Measurements from ENCODE around the gene SS18.
A peak's percentile ranks its signal among the peaks of the same experiment; 100 is the strongest.
"Not testable (repeated sequence)": the region's sequence is repeated elsewhere in the genome, so short reads cannot be mapped to it uniquely, and the experiment has no call there.

Gene SS18

GRCh38 chr18:26090130-26091046, at the start of gene SS18:
TSS of gene SS18 (minus strand) at chr18:26090613. CDS start at chr18:26090569, 44 bp downstream.
- peak; percentile 89 for DNase-seq

- no peak for DNase-seq
Observed at GRCh38 chr18:26135548-26135947, 45.1 kb upstream of the SS18 start.

GRCh38 chr18:26134107-26134506, 43.7 kb upstream of the SS18 start:
- DNase-seq = no peak

GRCh38 chr18:26133652-26134051, 43.2 kb upstream of the SS18 start, which contains the start of gene PSMA8:
TSS of gene PSMA8 (plus strand) at chr18:26133869. CDS start at chr18:26133966, 97 bp downstream.
- no peak for DNase-seq

GRCh38 chr18:26128192-26128591, 37.8 kb upstream of the SS18 start:
- not testable (repeated sequence) for DNase-seq

GRCh38 chr18:26127786-26128185, 37.4 kb upstream of the SS18 start:
- DNase-seq = no peak

- not testable (repeated sequence) for DNase-seq
Observed at GRCh38 chr18:26121994-26122393, 31.6 kb upstream of the SS18 start.

- no peak for DNase-seq
Observed at GRCh38 chr18:26121476-26121875, 31.1 kb upstream of the SS18 start.

GRCh38 chr18:26119246-26119645, 28.8 kb upstream of the SS18 start:
- DNase-seq = no peak

- no peak for DNase-seq
Observed at GRCh38 chr18:26104035-26104434, 13.6 kb upstream of the SS18 start.

- peak; percentile 3 for DNase-seq
Observed at GRCh38 chr18:26103579-26103978, 13.2 kb upstream of the SS18 start.

- DNase-seq = no peak
Observed at GRCh38 chr18:26097563-26097962, 7.2 kb upstream of the SS18 start.

GRCh38 chr18:26096852-26097251, 6.4 kb upstream of the SS18 start:
- no peak for DNase-seq

- DNase-seq = no peak
Observed at GRCh38 chr18:26091047-26091630, 726 bp upstream of the SS18 start.

GRCh38 chr18:26089293-26090129, 902 bp downstream of the SS18 start:
- DNase-seq = no peak

GRCh38 chr18:26088487-26088886, 1.9 kb downstream of the SS18 start:
- DNase-seq = no peak

- DNase-seq = no peak
Observed at GRCh38 chr18:26086959-26087358, 3.5 kb downstream of the SS18 start.

GRCh38 chr18:26085056-26085455, 5.4 kb downstream of the SS18 start:
- no peak for DNase-seq

- no peak for DNase-seq
Observed at GRCh38 chr18:26083099-26083498, 7.3 kb downstream of the SS18 start.

GRCh38 chr18:26082475-26082874, 7.9 kb downstream of the SS18 start:
- no peak for DNase-seq

GRCh38 chr18:26074246-26074645, 16.2 kb downstream of the SS18 start:
- no peak for DNase-seq

GRCh38 chr18:26073758-26074157, 16.7 kb downstream of the SS18 start:
- no peak for DNase-seq

- no peak for DNase-seq
Observed at GRCh38 chr18:26071725-26072124, 18.7 kb downstream of the SS18 start.
